GM12875 (cell line): Measurements from ENCODE around the gene PRAMEF12.
"Not testable (repeated sequence)": the region's sequence is repeated elsewhere in the genome, so short reads cannot be mapped to it uniquely, and the experiment has no call there.

Source experiments
- H3K4me3 ChIP-seq: one replicate; pipeline ENCODE4 v1.5.1; 2011; ENCODE audit warnings: low read depth, low read length, control low read depth
- CTCF ChIP-seq: IDR thresholded peaks from 2 replicates; pipeline ENCODE4 v1.5.1; 2011; ENCODE audit warnings: low read depth, mild to moderate bottlenecking, control low read depth, inconsistent platforms, low read length, moderate library complexity, borderline replicate concordance; ENCODE audit not compliant: insufficient read depth

PRAMEF12 gene

DNA sequence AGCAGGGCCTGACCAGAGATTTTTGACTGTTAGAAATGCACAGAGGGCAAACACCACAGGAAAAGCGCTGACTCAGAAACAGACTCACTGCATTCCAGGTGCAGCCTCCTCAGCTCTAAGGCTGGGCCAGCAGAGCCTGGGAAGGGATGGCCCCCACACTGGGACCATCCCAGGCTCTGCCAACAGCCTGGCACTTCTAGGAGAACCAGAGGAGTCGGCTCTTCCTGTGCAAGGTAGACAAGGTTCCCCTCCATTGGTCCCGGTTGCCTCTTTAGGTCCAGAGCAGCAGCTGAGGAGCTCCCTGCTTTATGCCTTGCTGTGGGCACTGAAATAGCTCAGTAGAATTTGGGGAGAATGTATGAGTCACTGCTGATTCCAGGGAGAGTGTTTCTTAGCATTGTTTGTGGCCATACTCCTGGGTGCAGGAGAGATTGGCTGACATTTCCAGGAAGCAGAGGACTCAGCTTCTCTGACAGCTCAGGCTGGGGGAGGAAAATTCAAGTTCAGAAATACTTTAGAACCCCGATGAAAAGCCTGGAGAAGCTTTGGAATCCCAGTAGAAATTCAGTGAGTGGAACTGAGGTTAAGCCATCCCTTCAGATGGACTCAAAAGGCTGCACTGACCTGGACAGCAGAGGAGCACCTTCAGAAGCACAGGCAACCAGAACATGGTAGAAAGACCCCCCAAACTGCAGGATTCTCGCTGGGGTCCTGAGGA, 37.3 kb downstream of the PRAMEF12 start:
- H3K4me3 ChIP-seq = no peak overlapping the region
- TF ChIP-seq CTCF = no peak

- H3K4me3 ChIP-seq = no peak overlapping the region
- TF ChIP-seq CTCF = no peak
Observed at GRCh38 chr1:12811409-12811784, 37.9 kb downstream of the PRAMEF12 start.

- H3K4me3 ChIP-seq = not testable (repeated sequence)
Observed at GRCh38 chr1:12819061-12819460, 45.5 kb downstream of the PRAMEF12 start.
